Stimulated activated CD4-positive, alpha-beta T cell treated with anti-CD3 and anti-CD28 coated beads, Interleukin-12 subunit alpha, Interleukin-12 subunit beta, amount 100 ng/mL, for 48 hours (primary cell): ENCODE measurements around the gene IFNG.

Source experiments
- DNase-seq, 3 donors: peaks; one replicate each; pipeline ENCODE4 v3.0.0-alpha.2; 2020; ENCODE audit warnings: low read depth in 2 of 3, low spot score in 1 of 3

The IFNG gene

GRCh38 chr12:68169213-68169889 is 9.8 kb upstream of the IFNG start:
- DNase-seq = no peak

- no peak for DNase-seq
Observed at GRCh38 chr12:68166317-68166831, 6.8 kb upstream of the IFNG start.

- DNase-seq = no peak
Observed at GRCh38 chr12:68163560-68164081, 4.1 kb upstream of the IFNG start.

GRCh38 chr12:68162374-68162773 is 2.8 kb upstream of the IFNG start:
- DNase-seq = no peak

DNA sequence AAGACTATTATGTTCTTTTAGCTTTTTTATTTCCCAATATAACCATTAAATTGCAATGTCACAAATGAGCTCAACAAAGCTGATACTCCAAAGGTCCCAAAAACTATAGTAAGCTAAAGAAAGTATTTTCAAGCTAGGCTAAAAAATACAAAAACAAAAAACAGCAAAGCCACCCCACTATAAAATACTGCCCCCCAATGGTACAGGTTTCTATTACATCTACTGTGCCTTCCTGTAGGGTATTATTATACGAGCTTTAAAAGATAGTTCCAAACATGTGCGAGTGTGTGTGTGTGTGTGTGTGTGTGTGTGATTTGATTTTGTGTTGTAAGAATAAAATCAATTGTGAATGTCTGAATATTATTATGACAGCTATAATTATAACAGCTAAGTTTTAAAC is 1.1 kb downstream of the IFNG start:
- peak in 1 of 3 donors; percentile 65 for DNase-seq

DNA sequence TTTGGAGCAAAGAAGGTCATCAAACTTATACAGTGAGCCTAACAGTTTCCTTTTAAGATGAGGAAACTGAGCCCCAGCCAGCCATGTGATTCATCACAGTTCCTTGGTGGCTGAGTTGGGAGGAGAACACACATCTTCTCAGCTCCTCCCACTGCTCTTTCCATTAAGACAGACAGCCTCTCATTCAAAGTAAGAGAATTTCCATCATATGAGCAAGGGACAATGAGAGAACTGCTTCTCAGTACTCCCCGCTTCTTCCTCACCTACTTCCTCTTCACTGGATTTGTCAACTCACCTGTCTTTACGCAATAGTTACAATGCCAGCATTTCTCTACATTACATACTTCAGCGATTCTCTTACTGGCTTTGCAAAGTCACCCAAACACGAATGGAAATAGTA is 2.2 kb downstream of the IFNG start:
- DNase-seq = no peak

DNA sequence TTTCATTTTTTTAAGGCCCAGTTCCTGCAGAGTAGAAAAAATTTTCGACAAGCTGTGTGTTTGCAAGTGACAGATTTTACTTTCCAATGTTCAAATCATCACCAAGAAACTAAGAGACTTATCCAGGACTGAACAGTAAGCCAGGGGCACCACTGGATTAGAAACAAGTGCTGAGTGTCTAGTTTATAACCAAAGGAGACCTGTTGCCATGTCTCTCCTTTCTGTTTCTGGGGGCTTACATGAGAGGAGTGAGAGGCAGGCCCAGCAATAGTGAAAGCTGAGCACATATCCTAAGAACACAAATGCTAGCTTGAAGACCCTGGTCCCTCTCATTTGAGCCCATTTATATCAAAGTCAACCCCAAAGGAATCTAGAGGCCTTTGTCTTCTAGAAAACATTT is 2.9 kb downstream of the IFNG start:
- DNase-seq = no peak

DNA sequence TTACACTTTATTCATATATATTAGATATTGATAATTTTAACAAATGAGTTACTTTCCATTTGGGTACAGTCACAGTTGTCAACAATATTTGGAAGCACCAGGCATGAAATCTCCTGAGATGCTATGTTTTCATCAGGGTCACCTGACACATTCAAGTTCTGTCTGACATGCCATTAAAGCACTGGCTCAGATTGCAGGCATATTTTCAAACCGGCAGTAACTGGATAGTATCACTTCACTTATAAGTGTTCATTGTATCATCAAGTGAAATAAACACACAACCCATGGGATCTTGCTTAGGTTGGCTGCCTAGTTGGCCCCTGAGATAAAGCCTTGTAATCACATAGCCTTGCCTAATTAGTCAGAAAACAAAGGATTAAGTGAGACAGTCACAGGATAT is 4.8 kb downstream of the IFNG start:
- no peak for DNase-seq

- DNase-seq = no peak
Observed at GRCh38 chr12:68148261-68148951, 11.1 kb downstream of the IFNG start.

- DNase-seq = no peak
Observed at GRCh38 chr12:68140556-68140955, 19.0 kb downstream of the IFNG start.

- DNase-seq = no peak
Observed at GRCh38 chr12:68139941-68140340, 19.6 kb downstream of the IFNG start.

- no peak for DNase-seq
Observed at GRCh38 chr12:68139001-68139400, 20.5 kb downstream of the IFNG start.

- DNase-seq = no peak
Observed at GRCh38 chr12:68138480-68138879, 21.1 kb downstream of the IFNG start.

GRCh38 chr12:68137335-68137830 is 22.2 kb downstream of the IFNG start:
- DNase-seq = no peak

- no peak for DNase-seq
Observed at GRCh38 chr12:68135520-68135919, 24.0 kb downstream of the IFNG start.

- DNase-seq = no peak
Observed at GRCh38 chr12:68131867-68132414, 27.6 kb downstream of the IFNG start.

DNA sequence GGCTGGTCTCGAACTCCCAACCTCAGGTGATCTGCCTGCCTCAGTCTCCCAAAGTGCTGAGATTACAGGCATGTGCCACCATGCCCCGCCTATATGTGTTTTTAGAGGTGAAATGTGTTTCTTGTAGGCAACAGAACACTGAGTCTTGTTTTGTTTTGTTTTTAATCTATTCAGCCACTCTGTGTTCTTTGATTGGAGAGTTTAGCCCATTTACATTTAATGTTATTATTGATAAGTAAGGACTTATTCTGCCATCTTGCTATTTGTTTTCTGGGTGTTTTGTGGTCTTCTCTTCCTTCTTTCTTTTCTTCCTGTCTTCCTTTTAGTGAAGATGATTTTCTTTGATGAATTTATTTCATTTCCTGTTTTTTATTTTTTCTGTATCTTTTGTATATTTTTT is 29.6 kb downstream of the IFNG start:
- no peak for DNase-seq

- no peak for DNase-seq
Observed at GRCh38 chr12:68122236-68122920, 37.2 kb downstream of the IFNG start.

DNA sequence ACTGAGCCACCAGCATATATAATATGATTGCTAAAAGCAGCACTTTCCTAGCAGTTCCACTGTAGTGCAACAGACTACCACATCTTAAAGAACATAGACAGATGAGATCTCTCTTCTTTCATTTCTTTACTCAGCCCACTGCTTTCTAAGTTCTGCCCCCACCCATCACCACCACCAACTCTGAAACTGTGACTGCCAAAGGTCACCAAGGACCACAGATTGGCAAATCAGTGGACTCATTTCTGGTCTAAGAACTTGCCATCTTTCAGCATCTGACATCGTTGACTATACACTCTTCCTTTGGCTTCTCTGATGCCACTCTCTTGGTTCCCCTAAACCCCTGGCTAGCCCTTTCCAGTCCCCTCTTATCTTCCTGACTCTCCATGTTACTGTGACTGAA is 38.4 kb downstream of the IFNG start:
- peak in 2 of 3 donors; percentile 35 to 55 for DNase-seq

DNA sequence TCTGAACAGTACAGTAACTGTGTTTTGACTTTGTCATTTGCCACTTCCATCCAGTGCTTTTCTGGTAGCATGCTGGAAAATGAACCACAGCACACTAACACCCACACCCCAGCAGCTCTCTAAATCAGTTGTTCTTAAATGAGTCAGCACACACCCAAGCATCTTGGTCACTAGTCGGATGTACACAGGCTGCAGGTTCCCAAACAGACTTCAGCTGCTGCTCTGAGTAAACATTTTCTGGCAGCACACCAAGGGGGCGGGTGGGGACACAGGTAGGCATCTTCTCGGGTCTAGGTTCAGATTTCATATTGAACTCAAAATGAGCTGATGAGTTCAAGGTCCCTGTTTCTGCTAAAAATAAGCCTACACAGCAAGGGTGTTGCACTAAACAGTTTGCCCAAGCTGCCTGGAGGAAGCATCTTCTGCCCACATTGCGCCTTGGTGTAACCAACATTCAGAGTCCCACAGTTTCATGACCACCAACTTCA is 39.8 kb downstream of the IFNG start:
- peak; percentile 52 to 70 (median 66) for DNase-seq

GRCh38 chr12:68119250-68119649 is 40.3 kb downstream of the IFNG start:
- peak in 1 of 3 donors; percentile 39 for DNase-seq
